Activated naive CD4-positive, alpha-beta T cell treated with Interleukin-2 at 50 U/mL for 16 hours (primary cell): ENCODE data around the gene ARPP21.

Source experiments
- DNase-seq: peaks from one replicate; pipeline ENCODE4 v3.0.0-alpha.2; 2020

Gene ARPP21

DNA sequence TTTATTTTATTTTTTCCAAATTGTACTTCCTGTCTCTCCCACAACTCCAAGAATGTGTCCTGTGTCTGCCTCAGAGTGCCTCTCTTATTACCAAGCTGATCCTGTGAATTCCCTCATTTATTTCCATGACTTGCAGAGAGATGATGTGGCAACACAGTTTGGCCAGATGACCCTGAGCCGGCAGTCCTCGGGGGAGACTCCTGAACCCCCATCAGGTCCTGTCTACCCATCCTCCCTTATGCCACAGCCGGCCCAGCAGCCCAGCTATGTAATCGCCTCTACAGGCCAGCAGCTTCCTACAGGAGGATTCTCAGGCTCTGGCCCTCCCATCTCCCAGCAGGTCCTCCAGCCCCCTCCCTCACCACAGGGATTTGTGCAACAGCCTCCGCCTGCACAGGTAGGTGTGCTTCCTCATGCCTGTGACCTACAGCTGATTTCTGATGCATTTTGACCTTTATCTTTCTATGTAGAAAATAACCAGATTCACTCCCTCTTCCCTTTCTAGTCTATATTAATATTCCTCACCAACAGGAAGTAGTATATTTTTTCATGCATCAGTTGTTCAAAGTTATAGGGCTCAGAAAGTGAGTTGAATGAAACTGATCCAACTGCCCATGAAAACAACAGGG lies 100.0 kb downstream of the ARPP21 start:
- DNase-seq = no peak

GRCh38 chr3:35739964-35740527 lies 100.7 kb downstream of the ARPP21 start:
- DNase-seq = no peak

GRCh38 chr3:35743218-35743617 lies 103.9 kb downstream of the ARPP21 start:
- no peak for DNase-seq

- no peak for DNase-seq
Observed at GRCh38 chr3:35744419-35744818, 105.1 kb downstream of the ARPP21 start.

DNA sequence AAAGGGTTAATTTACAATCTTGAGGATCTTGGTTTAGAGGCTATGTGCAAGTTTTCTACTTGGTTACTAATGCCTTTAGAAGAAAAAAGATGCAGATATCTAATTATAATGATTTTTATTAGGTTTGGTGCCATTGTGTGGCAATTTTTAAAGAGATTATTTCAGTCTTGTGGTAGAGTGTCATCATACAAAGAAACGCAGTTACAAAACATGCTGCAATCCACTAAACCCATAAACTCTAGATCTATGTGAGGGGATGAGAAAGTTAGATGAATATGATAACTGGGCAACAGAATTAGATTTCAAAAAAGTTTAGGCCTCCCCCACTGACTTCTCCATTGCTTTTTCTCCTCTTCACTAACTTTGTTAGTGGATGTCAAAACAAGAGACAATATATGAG lies 106.0 kb downstream of the ARPP21 start:
- DNase-seq = no peak

- no peak for DNase-seq
Observed at GRCh38 chr3:35745802-35746484, 106.6 kb downstream of the ARPP21 start.

- no peak for DNase-seq
Observed at GRCh38 chr3:35746492-35746891, 107.2 kb downstream of the ARPP21 start.

DNA sequence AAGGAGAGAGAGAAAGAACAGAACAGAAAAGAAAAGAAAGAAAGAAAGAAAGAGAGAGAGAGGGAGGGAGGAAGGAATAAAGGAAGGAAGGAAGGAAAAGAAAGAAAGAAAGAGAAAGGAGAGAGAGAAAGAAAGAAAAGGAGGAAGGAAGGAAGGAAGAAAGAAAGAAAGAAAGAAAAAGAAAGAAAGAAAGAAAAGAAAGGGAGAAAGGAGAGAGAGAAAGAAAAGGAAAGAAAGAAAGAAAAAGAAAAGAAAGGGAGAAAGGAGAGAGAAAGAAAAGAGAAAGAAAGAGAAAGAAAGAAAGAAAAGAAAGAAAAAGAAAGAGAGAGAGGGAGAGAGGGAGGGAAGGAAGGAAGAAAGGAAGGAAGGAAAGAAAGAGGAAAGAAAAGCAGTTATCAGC lies 108.8 kb downstream of the ARPP21 start:
- DNase-seq = no peak

DNA sequence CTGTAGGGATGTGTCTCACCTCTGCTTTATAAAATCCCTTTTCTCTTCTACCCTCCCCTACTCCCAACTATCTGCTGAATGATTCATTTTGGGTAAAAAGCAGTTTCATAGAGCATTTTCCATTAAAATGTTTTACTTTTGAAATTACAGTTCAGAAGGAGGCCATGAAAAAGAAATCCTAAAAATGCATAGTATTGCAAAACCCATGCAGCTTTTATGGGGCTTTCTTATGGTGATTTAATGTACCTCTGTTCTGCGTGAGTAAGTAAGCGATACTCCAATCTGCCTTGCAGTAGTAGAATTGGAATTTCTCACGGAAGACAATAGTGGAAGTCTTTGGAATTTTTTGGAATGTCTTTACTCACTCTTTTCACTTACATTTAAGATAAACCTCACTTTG lies 111.9 kb downstream of the ARPP21 start:
- DNase-seq = no peak

GRCh38 chr3:35757991-35758757 lies 118.8 kb downstream of the ARPP21 start:
- DNase-seq = no peak

DNA sequence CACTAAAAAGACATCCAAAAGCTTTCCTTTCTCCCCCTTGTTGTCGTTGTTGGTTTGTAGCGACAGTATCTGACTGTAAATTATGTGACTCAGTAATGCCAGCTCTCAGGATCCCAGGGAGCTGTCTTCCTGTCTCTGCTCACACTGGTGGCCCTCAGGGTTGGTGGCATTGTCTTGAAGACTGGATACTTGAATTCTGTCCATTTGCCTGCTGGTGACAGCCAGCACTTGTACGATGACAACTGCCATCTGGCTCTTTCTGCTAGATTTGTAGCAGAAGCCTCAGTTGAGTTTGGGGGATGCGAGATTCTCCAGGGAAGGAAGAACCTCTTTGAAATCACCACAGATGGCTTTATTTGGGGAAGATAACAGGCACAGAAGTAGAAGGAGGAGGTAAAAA lies 120.8 kb downstream of the ARPP21 start:
- no peak for DNase-seq

- DNase-seq = no peak
Observed at GRCh38 chr3:35761311-35761710, 122.0 kb downstream of the ARPP21 start.

- no peak for DNase-seq
Observed at GRCh38 chr3:35772381-35773015, 133.2 kb downstream of the ARPP21 start.

DNA sequence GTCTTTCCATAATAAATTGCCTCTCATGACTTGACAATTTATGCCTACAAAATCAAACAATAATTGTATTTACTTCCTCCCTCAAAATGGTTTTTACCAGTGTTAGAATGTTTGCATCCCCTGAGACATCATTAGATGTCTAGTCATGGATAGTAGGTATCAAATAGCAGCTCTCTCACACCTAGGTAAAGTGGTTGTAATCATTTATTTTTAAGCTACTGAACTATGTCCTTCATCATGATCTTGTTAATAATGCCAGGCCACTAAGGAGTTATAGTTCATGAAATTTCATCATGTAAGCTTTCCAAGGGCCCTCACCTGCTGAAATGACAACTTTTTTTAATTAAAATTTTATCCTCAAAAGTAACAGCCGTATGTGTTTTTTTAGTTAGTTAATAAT lies 134.1 kb downstream of the ARPP21 start:
- DNase-seq = no peak

DNA sequence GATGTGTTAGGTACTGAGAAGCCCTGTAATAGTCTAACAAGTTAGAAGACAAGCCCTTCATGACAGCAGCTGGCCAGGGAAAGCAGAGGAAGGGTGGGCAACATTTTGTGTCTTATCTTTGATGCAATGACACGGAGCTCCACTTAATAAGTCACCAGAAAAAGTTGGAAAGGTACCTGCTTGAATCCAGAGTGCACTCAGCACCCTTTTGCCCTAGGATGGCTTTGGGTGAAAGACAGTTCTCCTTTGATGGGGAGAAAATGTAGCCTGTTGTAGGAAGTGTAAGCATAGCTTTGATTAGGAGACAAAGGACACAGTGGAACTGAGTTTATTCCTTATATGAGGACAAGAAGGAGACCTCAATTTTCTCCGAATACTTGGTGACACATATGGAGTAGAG lies 137.0 kb downstream of the ARPP21 start:
- DNase-seq = no peak

- DNase-seq = no peak
Observed at GRCh38 chr3:35777065-35777464, 137.7 kb downstream of the ARPP21 start.

DNA sequence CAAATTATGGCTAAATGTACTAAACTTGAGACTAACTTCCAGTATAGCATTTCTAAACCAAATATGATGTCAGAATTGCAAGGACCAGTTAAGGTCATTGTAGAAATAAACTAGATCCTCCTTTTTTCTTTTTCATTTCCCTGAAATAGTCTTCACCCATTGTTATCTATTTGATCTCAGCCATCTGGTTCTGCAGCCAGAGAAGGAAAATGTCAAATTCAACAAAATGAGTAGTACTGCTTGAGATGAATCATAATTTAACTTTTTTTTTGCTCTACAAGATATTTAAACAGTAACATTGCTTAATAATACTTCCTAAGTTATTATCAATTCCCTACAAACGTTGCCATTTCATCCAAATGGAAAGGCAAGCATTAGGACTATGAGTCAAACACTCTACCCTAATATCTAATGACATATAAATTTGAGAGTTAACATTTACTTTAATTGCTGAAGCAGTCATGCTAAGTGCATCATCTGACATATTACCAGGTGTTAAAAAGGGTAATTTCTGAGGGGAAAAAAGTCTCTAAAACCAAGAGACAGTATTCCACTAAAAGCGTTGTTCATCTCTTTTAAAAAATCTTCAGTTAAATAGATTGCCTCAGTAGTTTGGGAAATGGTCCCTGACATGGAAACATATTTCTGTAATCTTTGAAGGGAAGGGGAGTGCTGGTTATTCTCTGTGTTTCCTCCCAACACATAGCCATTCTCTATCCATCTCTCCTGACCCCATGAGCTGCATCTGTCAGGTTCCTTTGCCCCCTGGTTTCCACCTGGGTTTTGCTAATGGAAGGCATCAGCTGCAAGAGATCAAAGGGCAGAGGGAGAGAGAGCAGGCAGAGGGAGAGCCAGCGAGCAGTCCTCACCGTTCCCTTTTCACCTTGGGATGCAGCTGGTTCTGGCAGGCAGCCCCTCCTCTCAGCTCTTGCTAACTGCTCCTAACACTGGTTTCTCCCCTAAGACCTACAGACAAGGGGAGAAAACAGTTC lies 138.5 kb downstream of the ARPP21 start:
- DNase-seq = no peak

DNA sequence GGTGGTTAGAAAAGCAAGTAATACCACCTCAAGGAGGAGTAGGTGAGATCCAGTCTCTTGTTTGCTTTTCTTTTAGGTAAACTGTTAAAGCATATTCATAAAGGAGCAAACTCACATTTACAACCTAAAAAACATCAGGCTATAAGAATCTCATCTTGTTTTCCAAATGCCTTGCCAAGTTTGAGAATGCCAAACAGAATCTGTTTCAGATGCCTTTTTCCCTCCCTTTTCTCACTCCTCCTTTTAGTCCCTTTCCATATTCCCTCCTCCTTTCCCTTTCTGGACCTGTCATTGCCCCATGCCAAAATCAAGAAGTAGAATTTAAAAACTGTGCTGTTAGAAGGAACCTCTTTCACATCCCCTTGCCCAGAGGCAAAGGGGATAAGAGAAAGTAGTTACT lies 140.3 kb downstream of the ARPP21 start:
- no peak for DNase-seq

- no peak for DNase-seq
Observed at GRCh38 chr3:35780800-35781199, 141.5 kb downstream of the ARPP21 start.

- DNase-seq = no peak
Observed at GRCh38 chr3:35781558-35781957, 142.2 kb downstream of the ARPP21 start.

GRCh38 chr3:35782355-35782754 lies 143.0 kb downstream of the ARPP21 start:
- DNase-seq = no peak

DNA sequence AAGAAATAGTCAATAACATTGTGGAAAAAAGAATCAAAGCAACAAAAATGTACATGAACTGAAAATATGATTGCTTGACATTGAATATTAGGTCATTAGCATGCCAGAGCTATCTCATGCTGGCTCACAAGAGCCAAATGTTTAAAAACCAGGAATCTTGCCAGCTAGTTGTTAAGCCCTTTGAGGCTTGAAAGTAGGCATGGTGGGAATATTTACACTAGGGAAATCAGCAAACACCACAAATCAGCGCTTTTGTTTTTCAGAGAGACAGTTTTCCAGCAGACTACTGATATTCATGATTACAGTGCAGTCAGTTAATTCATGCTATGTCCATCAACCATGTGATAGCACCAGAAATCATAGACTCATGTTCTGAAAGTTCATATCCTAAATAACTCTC lies 144.8 kb downstream of the ARPP21 start:
- no peak for DNase-seq
